ENCODE measurements around the gene CCDC12.
A peak's percentile ranks its signal among the peaks of the same experiment; 100 is the strongest.

Gene CCDC12

GRCh38 chr3:46923559-46924350, 52.8 kb downstream of the CCDC12 start:
- POLR2A ChIA-PET: no interaction called here
- peak; percentile 76 for DNase-seq (ENCODE audit: extremely low spot score)
- CTCF ChIA-PET: interaction anchor here (1.0 to 3.8 kb wide), 10 partner anchors 10 to 107 kb away, joined by 3 to 24 read pairs (median 4); no protein-coding TSS in a partner anchor
- peak; percentile 44 for TF ChIP-seq CTCF (IDR thresholded peaks at IDR 0.05; ENCODE audit: control extremely low read depth, extremely low read depth, low read depth, missing control alignments)

- ChIA-PET CTCF (interaction anchor here (1.0 to 3.8 kb wide), 10 partner anchors 10 to 108 kb away, joined by 3 to 24 read pairs (median 4); no protein-coding TSS in a partner anchor), POLR2A (no interaction called here)
- no peak for DNase-seq (ENCODE audit: extremely low spot score)
- no peak for TF ChIP-seq CTCF (IDR thresholded peaks at IDR 0.05; ENCODE audit: control extremely low read depth, extremely low read depth, low read depth, missing control alignments)
Measured at GRCh38 chr3:46922871-46923558, 53.5 kb downstream of the CCDC12 start.

DNA sequence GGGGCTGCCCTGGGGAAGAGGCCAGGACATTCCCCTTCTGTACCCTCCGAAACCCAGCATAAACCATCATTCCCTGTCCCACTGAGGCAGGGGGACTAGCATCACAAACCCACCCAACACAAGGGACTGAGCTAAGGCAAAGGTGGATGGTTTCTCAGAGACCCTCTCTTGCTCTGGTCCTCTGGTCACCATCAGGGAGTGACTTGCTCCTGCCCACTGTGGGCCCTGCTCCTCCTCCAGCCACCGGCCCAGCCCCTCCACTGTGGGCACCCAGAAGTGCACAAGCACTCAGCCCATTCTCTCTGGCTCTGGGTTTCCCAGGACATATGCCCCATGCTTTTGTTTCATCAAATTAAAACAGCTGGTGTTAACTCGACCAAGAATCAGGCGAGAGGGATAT, 54.1 kb downstream of the CCDC12 start:
- no peak for DNase-seq (ENCODE audit: extremely low spot score)
- TF ChIP-seq CTCF (IDR thresholded peaks at IDR 0.05; ENCODE audit: control extremely low read depth, extremely low read depth, low read depth, missing control alignments): no peak
- CTCF ChIA-PET: interaction anchor here (1.0 to 3.8 kb wide), 6 partner anchors 9 to 109 kb away, joined by 3 to 24 read pairs (median 4); no protein-coding TSS in a partner anchor
- POLR2A ChIA-PET: interaction anchor here (0.5 kb wide), 1 partner anchor 364 kb away, joined by 7 read pairs; no protein-coding TSS in a partner anchor

- no peak for TF ChIP-seq CTCF (IDR thresholded peaks at IDR 0.05; ENCODE audit: control extremely low read depth, extremely low read depth, low read depth, missing control alignments)
- POLR2A ChIA-PET: interaction anchor here (0.5 kb wide), 1 partner anchor 364 kb away, joined by 7 read pairs; no protein-coding TSS in a partner anchor
- no peak for DNase-seq (ENCODE audit: extremely low spot score)
- CTCF ChIA-PET: interaction anchor here (2.1 to 3.9 kb wide), 4 partner anchors 8 to 72 kb away, joined by 5 to 24 read pairs (median 18); no protein-coding TSS in a partner anchor
Measured at GRCh38 chr3:46921871-46922271, 54.7 kb downstream of the CCDC12 start.

GRCh38 chr3:46921041-46921440, 55.5 kb downstream of the CCDC12 start:
- CTCF ChIA-PET: interaction anchor here (1.7 to 3.9 kb wide), 3 partner anchors 10 to 13 kb away, joined by 11 to 21 read pairs (median 16); no protein-coding TSS in a partner anchor
- no peak for DNase-seq (ENCODE audit: extremely low spot score)
- POLR2A ChIA-PET: no interaction called here
- no peak for TF ChIP-seq CTCF (IDR thresholded peaks at IDR 0.05; ENCODE audit: control extremely low read depth, extremely low read depth, low read depth, missing control alignments)

DNA sequence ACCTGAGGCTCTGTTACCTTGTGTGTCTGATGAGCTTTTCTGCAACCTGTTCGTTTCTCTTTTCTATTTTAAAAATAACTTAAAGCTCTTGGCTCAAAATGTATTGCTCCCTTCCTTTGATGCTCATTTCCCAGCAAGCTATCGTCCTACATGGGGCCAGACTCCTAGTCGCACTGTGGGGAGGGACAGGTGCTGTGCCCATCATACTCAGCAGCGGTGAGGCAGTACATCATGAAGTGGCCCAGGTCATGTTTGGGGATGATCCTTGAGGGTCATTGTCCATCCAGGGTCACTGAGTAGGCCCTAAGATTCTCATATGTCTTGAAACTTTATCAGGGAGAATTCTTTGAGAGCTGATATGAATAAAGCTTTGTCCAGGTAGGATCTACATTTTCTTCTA, 57.9 kb downstream of the CCDC12 start:
- CTCF ChIA-PET: interaction anchor here (1.3 to 3.9 kb wide), 4 partner anchors 9 to 52 kb away, joined by 3 to 21 read pairs (median 11); no protein-coding TSS in a partner anchor
- POLR2A ChIA-PET: no interaction called here
- DNase-seq (ENCODE audit: extremely low spot score): no peak
- TF ChIP-seq CTCF (IDR thresholded peaks at IDR 0.05; ENCODE audit: control extremely low read depth, extremely low read depth, low read depth, missing control alignments): no peak

Data from GM10248 (cell line).